ENCODE measurements around the gene TPGS1. TPM values are rescaled to one million over a fixed set of nuclear protein-coding genes. Genes with fewer than 3 reads are reported as not detected.

The TPGS1 gene
- total and polyA plus RNA-seq, 2 of the 8 experiments (the other 6 are each of a cell fraction or from before 2014, with no cell fraction given) = 9.1 to 10.6 TPM

GRCh38 chr19:467554-467953 is 39.7 kb upstream of the TPGS1 start:
- 85% methylated on average over 9 of the region's 11 CpGs; no CpG with 5 or more reads in 1 of the 2 experiments for WGBS, 2 experiments (ENCODE audit: extremely low coverage in 1 of 2, insufficient coverage in 1 of 2, insufficient read length in 1 of 2, insufficient replicate concordance in 2 of 2, low coverage in 1 of 2, low lambda C conversion rate in 2 of 2, missing lambda C conversion rate in 1 of 2)
- DNase-seq (ENCODE audit: low read depth in 1 of 2, low spot score in 2 of 2) (no peak), FAIRE-seq (no peak)
- Histone ChIP-seq H2BK12ac (ENCODE audit: low read depth, low read length) (no peak overlapping the region), H2BK120ac (replicated peaks; ENCODE audit: low read depth, low read length) (no peak overlapping the region), H3K23ac (ENCODE audit: insufficient read length) (no peak overlapping the region), H2AK5ac (ENCODE audit: low read depth, low read length) (no peak overlapping the region), H3K9me3 (ENCODE audit: insufficient read depth in 2 of 2, low read depth in 1 of 2, low read length in 1 of 2) (no peaks in the 10 kb centered on the region), H4K20me1 (replicated peaks in 1 of 2; ENCODE audit: control insufficient read depth in 1 of 2, insufficient read depth in 2 of 2, low read length in 2 of 2) (peaks cover 0 to 4% of the 10 kb centered on the region in 2 experiments), H3K18ac (ENCODE audit: extremely low read depth, low read length) (no peak overlapping the region), H3K9ac (replicated peaks in 1 of 4; ENCODE audit: extremely low read depth in 1 of 4, low read depth in 3 of 4, low read length in 3 of 4) (no peak overlapping the region), H3K14ac (ENCODE audit: insufficient read length) (no peak overlapping the region), H4K5ac (ENCODE audit: insufficient read length, low read depth, low read length) (no peak overlapping the region), H3K4me2 (ENCODE audit: insufficient read depth in 1 of 2, low read depth in 2 of 2, low read length in 2 of 2) (no peak overlapping the region), H2BK15ac (ENCODE audit: low read length) (no peak overlapping the region), H3K27me3 (replicated peaks in 1 of 4; ENCODE audit: control insufficient read depth in 3 of 4, extremely low read depth in 1 of 4, insufficient read depth in 3 of 4, low read length in 3 of 4) (peaks cover 0 to 3% (median 2%) of the 10 kb centered on the region in 4 experiments; a peak in 5 of 7 replicates), H2AFZ (ENCODE audit: low read length) (no peak overlapping the region), H3K79me1 (ENCODE audit: low read depth, low read length) (no peaks in the 10 kb centered on the region), H3K79me2 (ENCODE audit: control insufficient read depth in 1 of 2, insufficient read depth in 2 of 2, low read length in 2 of 2) (no peaks in the 10 kb centered on the region), H3K4me1 (replicated peaks in 1 of 4; ENCODE audit: control insufficient read depth in 3 of 4, insufficient read depth in 4 of 4, low read length in 3 of 4) (no peaks in the 10 kb centered on the region), H4K91ac (replicated peaks; ENCODE audit: insufficient read length, low read length) (no peak overlapping the region), H3K4me3 (ENCODE audit: extremely low read depth in 1 of 4, insufficient read depth in 2 of 4, low read depth in 3 of 4, low read length in 4 of 4) (no peak overlapping the region), H3K23me2 (ENCODE audit: low read depth, low read length) (peaks cover 25% of the 10 kb centered on the region; the same call in 1 of the 2 replicates), H3K36me3 (ENCODE audit: control insufficient read depth in 2 of 4, insufficient read depth in 4 of 4, low read length in 3 of 4) (no peaks in the 10 kb centered on the region), H3K56ac (replicated peaks; ENCODE audit: insufficient read length, low read depth, low read length) (no peak overlapping the region), H4K8ac (ENCODE audit: extremely low read depth, insufficient read depth, low read length) (peak overlapping the region; percentile 68; the same call in 1 of the 2 replicates), H3K27ac (ENCODE audit: low read depth, low read length) (no peak overlapping the region), H3K4ac (replicated peaks; ENCODE audit: insufficient read length, low read depth, low read length) (no peak overlapping the region), H2BK5ac (ENCODE audit: low read depth, low read length) (no peak overlapping the region), H2BK20ac (ENCODE audit: low read length) (no peak overlapping the region)
- CTCF ChIA-PET (ENCODE audit: partially characterized antibody) = interaction anchor here (1.2 kb wide), 1 partner anchor 12 kb away, joined by 6 read pairs; no protein-coding TSS in a partner anchor
- POLR2A ChIA-PET (ENCODE audit: partially characterized antibody) = interaction anchor here (1.1 to 1.3 kb wide), 2 partner anchors 19 to 48 kb away, joined by 3 read pairs; no protein-coding TSS in a partner anchor
- no peak for TF ChIP-seq NANOG (IDR thresholded peaks at IDR 0.05; ENCODE audit: insufficient read depth, low read depth, low read length, poor library complexity, severe bottlenecking)
- TF ChIP-seq ATF3 (IDR thresholded peaks at IDR 0.05; ENCODE audit: insufficient read depth, low read depth, low read length) = no peak
- TF ChIP-seq, protein P1, sequence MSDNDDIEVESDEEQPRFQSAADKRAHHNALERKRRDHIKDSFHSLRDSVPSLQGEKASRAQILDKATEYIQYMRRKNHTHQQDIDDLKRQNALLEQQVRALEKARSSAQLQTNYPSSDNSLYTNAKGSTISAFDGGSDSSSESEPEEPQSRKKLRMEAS (IDR thresholded peaks at IDR 0.05) = no peak
- TF ChIP-seq JUN (IDR thresholded peaks at IDR 0.05; ENCODE audit: low read depth, low read length) = no peak
- TF ChIP-seq KDM4A (IDR thresholded peaks at IDR 0.05; ENCODE audit: low read depth, low read length, severe bottlenecking) = no peak
- no peak for TF ChIP-seq EZH2 (IDR thresholded peaks at IDR 0.05; ENCODE audit: low read depth, low read length, severe bottlenecking)
- no peak for TF ChIP-seq TAF1 (IDR thresholded peaks at IDR 0.05; ENCODE audit: low read depth, low read length)
- TF ChIP-seq POLR2A (IDR thresholded peaks at IDR 0.05; ENCODE audit: control extremely low read depth in 1 of 2, low read depth in 2 of 2, low read length in 2 of 2) = no peak
- no peak for TF ChIP-seq CHD1 (IDR thresholded peaks at IDR 0.05; ENCODE audit: low read depth, low read length)
- no peak for TF ChIP-seq YY1 (IDR thresholded peaks at IDR 0.05; ENCODE audit: low read depth, low read length)
- TF ChIP-seq SIN3A (conservative IDR thresholded peaks at IDR 0.05 in 1 of 2, IDR thresholded peaks at IDR 0.05 in 1 of 2; ENCODE audit: low read depth in 1 of 2, low read length in 2 of 2) = no peak
- no peak for TF ChIP-seq TCF12 (IDR thresholded peaks at IDR 0.05; ENCODE audit: low read depth, low read length)
- TF ChIP-seq KDM1A (IDR thresholded peaks at IDR 0.05; ENCODE audit: borderline replicate concordance, low read length) = no peak
- no peak for TF ChIP-seq EGR1 (IDR thresholded peaks at IDR 0.05; ENCODE audit: borderline replicate concordance, low read depth, low read length)
